Measurements from ENCODE around the gene CDKN1B. TPM values are rescaled to one million over a fixed set of nuclear protein-coding genes. Genes with fewer than 3 reads are reported as not detected.

The CDKN1B gene
- total RNA-seq, 2 donors from 2014 or later = 73.5 to 110 TPM

DNA sequence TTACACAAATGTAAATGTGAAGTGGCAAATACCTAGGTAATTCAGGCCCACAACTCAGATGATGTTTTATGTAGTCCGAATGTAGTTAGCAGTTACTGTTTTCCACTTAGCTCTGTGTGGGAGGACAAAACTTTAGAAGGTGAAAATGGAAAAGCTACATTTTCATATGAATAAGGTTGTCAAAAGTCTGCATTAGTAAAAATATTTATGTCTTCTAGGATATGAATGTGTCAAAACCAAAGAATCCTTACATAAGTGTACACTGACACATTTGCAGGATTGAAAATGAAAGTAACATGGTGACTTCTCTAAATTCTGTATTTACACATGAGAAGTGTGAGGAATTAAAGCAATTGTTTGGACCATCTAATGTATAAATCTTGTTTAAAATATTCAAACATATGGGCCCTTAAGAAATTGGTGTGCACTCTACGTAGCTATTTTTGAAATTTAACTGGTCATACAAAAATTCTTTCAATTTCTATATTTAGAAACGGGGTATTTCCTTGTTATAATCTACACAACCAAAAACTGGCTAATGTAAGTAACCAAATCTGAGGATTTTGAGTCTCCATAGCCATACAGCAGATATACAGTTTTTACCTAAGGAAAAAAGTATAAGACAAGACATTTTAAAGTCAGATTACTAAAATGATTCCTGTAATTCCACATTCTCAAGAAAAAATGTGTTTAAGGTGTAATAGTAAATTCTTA, 5.4 kb downstream of the CDKN1B start:
- no peaks in the 10 kb centered on the region for H3K27me3 ChIP-seq (replicated peaks; ENCODE audit: insufficient read depth)
- H3K27ac ChIP-seq = peak overlapping the region; percentile 100
- H3K4me3 ChIP-seq = peak overlapping the region in 1 of 2 donors; percentile 79
- intact Hi-C loops (cut with DNase I) = loop anchor here (10.0 kb wide), 1 partner anchor 62 kb away; the partner anchor contains the start of gene APOLD1
- H3K36me3 ChIP-seq = no peaks in the 10 kb centered on the region
- H3K4me1 ChIP-seq (replicated peaks) = no peaks in the 10 kb centered on the region
- 15% methylated on average over 3 of the region's 3 CpGs for WGBS
- no peaks in the 10 kb centered on the region for H3K9me3 ChIP-seq
- no peak for DNase-seq (ENCODE audit: low spot score)
- TF ChIP-seq POLR2A (IDR thresholded peaks at IDR 0.05) = no peak
- TF ChIP-seq, protein P1, sequence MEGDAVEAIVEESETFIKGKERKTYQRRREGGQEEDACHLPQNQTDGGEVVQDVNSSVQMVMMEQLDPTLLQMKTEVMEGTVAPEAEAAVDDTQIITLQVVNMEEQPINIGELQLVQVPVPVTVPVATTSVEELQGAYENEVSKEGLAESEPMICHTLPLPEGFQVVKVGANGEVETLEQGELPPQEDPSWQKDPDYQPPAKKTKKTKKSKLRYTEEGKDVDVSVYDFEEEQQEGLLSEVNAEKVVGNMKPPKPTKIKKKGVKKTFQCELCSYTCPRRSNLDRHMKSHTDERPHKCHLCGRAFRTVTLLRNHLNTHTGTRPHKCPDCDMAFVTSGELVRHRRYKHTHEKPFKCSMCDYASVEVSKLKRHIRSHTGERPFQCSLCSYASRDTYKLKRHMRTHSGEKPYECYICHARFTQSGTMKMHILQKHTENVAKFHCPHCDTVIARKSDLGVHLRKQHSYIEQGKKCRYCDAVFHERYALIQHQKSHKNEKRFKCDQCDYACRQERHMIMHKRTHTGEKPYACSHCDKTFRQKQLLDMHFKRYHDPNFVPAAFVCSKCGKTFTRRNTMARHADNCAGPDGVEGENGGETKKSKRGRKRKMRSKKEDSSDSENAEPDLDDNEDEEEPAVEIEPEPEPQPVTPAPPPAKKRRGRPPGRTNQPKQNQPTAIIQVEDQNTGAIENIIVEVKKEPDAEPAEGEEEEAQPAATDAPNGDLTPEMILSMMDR (IDR thresholded peaks at IDR 0.05) = no peak
- TF ChIP-seq POLR2AphosphoS5 (IDR thresholded peaks at IDR 0.05) = peak; percentile 4

DNA sequence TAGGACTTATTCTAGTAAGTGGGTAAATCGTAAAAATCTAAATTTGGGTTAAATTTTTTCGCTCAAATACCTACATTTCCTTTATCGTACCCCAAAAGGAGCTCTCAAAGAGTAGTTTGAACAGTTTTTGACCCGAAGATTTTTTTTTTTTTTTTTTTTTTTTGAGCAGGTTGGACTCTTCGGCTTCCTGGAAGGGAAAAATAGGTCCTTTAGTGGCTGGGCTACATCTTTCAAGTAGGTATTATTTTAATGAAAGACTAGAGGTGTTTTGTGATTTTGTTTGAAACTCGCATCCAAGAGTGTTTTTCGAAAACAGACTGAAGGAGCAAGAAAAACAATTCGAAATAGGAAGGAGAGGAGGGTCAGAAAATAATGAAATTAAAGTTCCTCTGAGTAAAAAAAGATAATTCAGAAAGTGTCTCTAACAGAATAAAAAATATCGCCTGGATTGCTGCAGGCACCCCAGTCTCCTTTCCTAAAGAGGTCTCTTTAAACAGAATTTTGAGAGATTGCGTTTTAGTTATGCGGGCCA, 6.0 kb downstream of the CDKN1B start:
- intact Hi-C loops (cut with DNase I) = loop anchor here (10.0 kb wide), 1 partner anchor 62 kb away; the partner anchor contains the start of gene APOLD1

DNA sequence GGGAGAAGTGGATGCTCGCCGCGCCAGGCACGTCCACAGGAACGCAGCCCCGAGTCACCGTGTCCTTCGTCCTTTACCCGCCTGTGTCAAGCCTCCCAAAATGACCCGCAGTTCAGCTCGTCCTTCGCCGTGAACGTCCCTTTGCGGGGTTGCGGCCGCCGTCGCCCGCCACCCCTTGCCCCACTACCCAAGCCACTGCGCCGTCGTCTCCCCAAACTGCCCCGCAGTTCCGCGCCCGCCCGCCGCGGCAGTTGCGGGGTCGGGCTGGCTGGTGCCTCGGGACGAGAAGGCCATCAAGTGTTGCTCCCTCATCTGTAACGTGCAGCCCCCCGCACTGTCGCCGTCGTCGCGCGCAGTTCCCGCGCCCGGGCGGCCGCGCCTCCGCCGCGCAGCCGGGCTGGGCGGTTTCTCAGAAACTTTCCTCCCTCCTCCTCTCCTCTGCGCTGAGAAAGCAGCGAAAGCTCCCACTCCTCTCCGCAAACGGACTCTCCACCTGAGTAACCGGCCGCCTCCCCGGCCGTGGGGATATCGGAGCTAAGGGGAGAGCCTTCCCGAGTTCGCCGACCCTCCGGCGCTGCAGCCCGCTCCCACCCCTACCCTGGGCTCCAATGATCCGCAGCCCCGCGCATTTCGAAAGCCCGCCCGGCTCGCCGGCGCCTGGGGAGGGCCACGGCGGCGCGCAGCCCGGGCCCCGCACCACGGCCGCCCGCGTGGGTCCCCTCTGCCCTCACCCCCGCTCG, 6.7 kb downstream of the CDKN1B start:
- peak overlapping the region; percentile 100 for H3K27ac ChIP-seq
- H3K4me3 ChIP-seq = peak overlapping the region; percentile 68 to 79
- DNase-seq (ENCODE audit: low spot score) = no peak
- intact Hi-C loops (cut with DNase I) = loop anchor here (10.0 kb wide), 1 partner anchor 61 kb away; the partner anchor contains the start of gene APOLD1
- H3K27me3 ChIP-seq (replicated peaks; ENCODE audit: insufficient read depth) = no peaks in the 10 kb centered on the region
- H3K4me1 ChIP-seq (replicated peaks) = no peaks in the 10 kb centered on the region
- TF ChIP-seq, protein P1 (IDR thresholded peaks at IDR 0.05) = peak in 2 of 4 experiments; percentile 4 to 11
- TF ChIP-seq POLR2AphosphoS5 (IDR thresholded peaks at IDR 0.05) (no peak), POLR2A (IDR thresholded peaks at IDR 0.05) (no peak)
- WGBS = under 1% methylated on average over 71 of the region's 89 CpGs
- no peaks in the 10 kb centered on the region for H3K9me3 ChIP-seq
- H3K36me3 ChIP-seq = no peaks in the 10 kb centered on the region

More for the DNA sequence above, 6.0 kb downstream of the CDKN1B start:
- no peaks in the 10 kb centered on the region for H3K9me3 ChIP-seq
- H3K4me1 ChIP-seq (replicated peaks) = no peaks in the 10 kb centered on the region
- DNase-seq (ENCODE audit: low spot score) = no peak
- H3K27me3 ChIP-seq (replicated peaks; ENCODE audit: insufficient read depth) = no peaks in the 10 kb centered on the region
- 10% methylated on average over 11 of the region's 11 CpGs for WGBS
- peak overlapping the region; percentile 68 to 79 for H3K4me3 ChIP-seq
- TF ChIP-seq, protein P1 (IDR thresholded peaks at IDR 0.05) = no peak
- TF ChIP-seq POLR2A (IDR thresholded peaks at IDR 0.05) (no peak), POLR2AphosphoS5 (IDR thresholded peaks at IDR 0.05) (no peak)
- peak overlapping the region; percentile 100 for H3K27ac ChIP-seq
- no peaks in the 10 kb centered on the region for H3K36me3 ChIP-seq

DNA sequence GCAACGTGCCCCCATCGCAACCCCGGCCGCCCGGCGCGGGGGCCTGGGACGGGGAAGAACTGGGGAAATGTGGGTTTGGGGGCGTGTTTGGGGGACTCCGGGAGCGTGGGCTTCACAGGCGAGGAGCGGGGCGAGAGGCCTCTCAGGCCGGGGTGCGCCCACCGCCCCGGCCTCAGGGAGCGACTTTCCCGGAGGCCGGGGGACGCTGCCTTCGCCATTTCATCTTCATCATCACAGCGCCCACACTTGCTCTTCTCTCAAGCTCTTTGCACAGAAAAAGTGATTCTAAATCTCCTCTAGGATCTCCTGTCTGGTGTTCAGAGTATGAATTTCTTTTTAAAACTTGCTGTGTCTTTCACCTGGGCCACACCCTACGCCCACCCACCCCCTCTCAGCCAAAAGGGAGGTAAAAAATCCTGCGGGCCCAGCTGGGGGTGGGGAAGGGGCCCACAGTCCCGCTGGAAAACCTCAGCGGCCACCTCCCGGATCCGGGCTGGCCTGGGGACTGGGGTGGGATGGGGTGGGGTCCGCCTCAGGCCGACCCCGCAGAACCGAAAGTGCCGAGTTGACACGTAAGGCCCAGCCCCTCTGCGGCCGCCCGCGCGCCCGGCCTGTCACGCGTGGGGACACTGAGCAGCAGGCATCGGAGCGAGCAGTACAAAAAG, 7.4 kb downstream of the CDKN1B start:
- H3K4me1 ChIP-seq (replicated peaks) = no peaks in the 10 kb centered on the region
- no peak for DNase-seq (ENCODE audit: low spot score)
- under 1% methylated on average over 38 of the region's 46 CpGs for WGBS
- TF ChIP-seq POLR2A (IDR thresholded peaks at IDR 0.05) (no peak), POLR2AphosphoS5 (IDR thresholded peaks at IDR 0.05) (no peak)
- TF ChIP-seq, protein P1 (IDR thresholded peaks at IDR 0.05) = no peak
- peak overlapping the region; percentile 68 to 79 for H3K4me3 ChIP-seq
- no peaks in the 10 kb centered on the region for H3K27me3 ChIP-seq (replicated peaks; ENCODE audit: insufficient read depth)
- intact Hi-C loops (cut with DNase I) = loop anchor here (10.0 kb wide), 1 partner anchor 60 kb away; the partner anchor contains the start of gene APOLD1
- H3K9me3 ChIP-seq = no peaks in the 10 kb centered on the region
- H3K27ac ChIP-seq = peak overlapping the region; percentile 100
- no peaks in the 10 kb centered on the region for H3K36me3 ChIP-seq
